Endothelial cell of umbilical vein (primary cell): ENCODE results near the gene NOXA1. TPM values are rescaled to one million over a fixed set of nuclear protein-coding genes. Genes with fewer than 3 reads are reported as not detected.

Experiments used
- BruUV-seq: library from RNA; stranded (reverse); fragments of 400-500 nt; replicated peaks from 2 replicates; lab custom pipeline; 2021; lab: Mats Ljungman, UMichigan
- CTCF ChIA-PET: fragments of 300-600, 350-600 bp; sonication (Branson Sonifier 250); formaldehyde crosslinking; loops from one replicate; lab custom pipeline; 2021; ENCODE audit warnings: antibody characterized with exemption, inconsistent platforms; lab: Charles Lee
- POLR2A ChIA-PET: fragments of 300-600, 350-600 bp; sonication (Branson Sonifier 250); formaldehyde crosslinking; loops from one replicate; lab custom pipeline; 2021; ENCODE audit warnings: antibody characterized with exemption, inconsistent platforms; lab: Charles Lee
- DNase-seq: peaks from one replicate; pipeline ENCODE4 v3.0.0-alpha.2; 2011; ENCODE audit warnings: low read depth, low spot score
- FAIRE-seq: peaks from 2 replicates; lab custom pipeline; 2011; peaks lifted over from hg19 to GRCh38; lab: Jason Lieb, UNC
- H2AFZ ChIP-seq: 2 replicates; pipeline ENCODE4 v1.6.0; 2012; ENCODE audit warnings: low read depth, low read length, control low read depth, inconsistent platforms
- H3K27ac ChIP-seq: 2 replicates; pipeline ENCODE4 v1.5.1; 2011; ENCODE audit warnings: low read depth, mild to moderate bottlenecking, control low read depth, low read length, moderate library complexity; ENCODE audit not compliant: insufficient read depth
- H3K27me3 ChIP-seq, 2 experiments: 2 replicates each; pipeline versions ENCODE4 v1.6.0 to v1.6.1; 2011; ENCODE audit warnings: low read length in 2 of 2, mixed read lengths in 1 of 2; ENCODE audit not compliant: control insufficient read depth in 2 of 2, insufficient read depth in 2 of 2
- H3K36me3 ChIP-seq, 2 experiments: 2 replicates in 1 of 2; 3 replicates in 1 of 2; pipeline ENCODE4 v1.5.1; 2011; ENCODE audit warnings: low read length in 2 of 2, mild to moderate bottlenecking in 1 of 2, moderate library complexity in 1 of 2; ENCODE audit not compliant: control insufficient read depth in 2 of 2, insufficient read depth in 2 of 2; ENCODE audit errors: extremely low read depth in 1 of 2
- H3K4me1 ChIP-seq: 3 replicates; pipeline ENCODE4 v1.5.1; 2011; ENCODE audit warnings: mild to moderate bottlenecking, low read length; ENCODE audit not compliant: control insufficient read depth, insufficient read depth; ENCODE audit errors: extremely low read depth
- H3K4me2 ChIP-seq: 2 replicates; pipeline ENCODE4 v1.6.1; 2011; ENCODE audit warnings: low read length, control low read depth, mixed read lengths; ENCODE audit not compliant: insufficient read depth
- H3K4me3 ChIP-seq, 3 experiments: fragments of 200-600 bp in 1 of 3; sonication (generic), shearing (Covaris generic) in 1 of 3; replicated peaks in 1 of 3; 2 replicates each; pipeline ENCODE4 v1.5.1; 2011 to 2016; ENCODE audit warnings: control low read depth in 3 of 3, low read length in 3 of 3, mild to moderate bottlenecking in 2 of 3, inconsistent platforms in 1 of 3, low read depth in 1 of 3, moderate library complexity in 1 of 3; ENCODE audit not compliant: insufficient read depth in 1 of 3
- H3K79me2 ChIP-seq: 2 replicates; pipeline ENCODE4 v1.6.0; 2012; ENCODE audit warnings: low read length, inconsistent platforms; ENCODE audit not compliant: control insufficient read depth, insufficient read depth
- H3K9ac ChIP-seq: replicated peaks from 2 replicates; pipeline ENCODE3; 2011; ENCODE audit warnings: low read length, control low read depth; ENCODE audit not compliant: insufficient read depth; ENCODE audit errors: extremely low read depth
- H3K9me1 ChIP-seq: replicated peaks from 3 replicates; pipeline ENCODE4 v1.6.0; 2011; ENCODE audit warnings: mild to moderate bottlenecking, low read length; ENCODE audit not compliant: control insufficient read depth, insufficient read depth; ENCODE audit errors: extremely low read depth
- H3K9me3 ChIP-seq: replicated peaks from 2 replicates; pipeline ENCODE4 v1.5.1; 2012; ENCODE audit warnings: low read length, inconsistent platforms; ENCODE audit not compliant: control insufficient read depth, insufficient read depth
- H4K20me1 ChIP-seq: replicated peaks from 2 replicates; pipeline ENCODE3; 2011; ENCODE audit warnings: mild to moderate bottlenecking, low read length; ENCODE audit not compliant: control insufficient read depth, insufficient read depth; ENCODE audit errors: extremely low read depth
- CTCF ChIP-seq, 2 donors: IDR thresholded peaks; 1 replicate in 1 of 2; 2 replicates in 1 of 2; pipeline ENCODE4 v1.5.1; 2011; ENCODE audit warnings: low read length in 2 of 2, mild to moderate bottlenecking in 2 of 2, moderate library complexity in 2 of 2, control low read depth in 1 of 2, inconsistent platforms in 1 of 2, low read depth in 1 of 2; ENCODE audit not compliant: insufficient read depth in 1 of 2; ENCODE audit errors: extremely low read depth in 1 of 2
- EZH2 ChIP-seq: IDR thresholded peaks from 2 replicates; pipeline ENCODE4 v1.6.1; 2012; ENCODE audit warnings: borderline replicate concordance, low read depth, mild to moderate bottlenecking, moderate library complexity, low read length, inconsistent platforms; ENCODE audit not compliant: severe bottlenecking
- FOS ChIP-seq: IDR thresholded peaks from 2 replicates; pipeline ENCODE4 v1.6.1; 2011; ENCODE audit warnings: mild to moderate bottlenecking, low read length, moderate library complexity, borderline replicate concordance; ENCODE audit not compliant: insufficient read depth
- GATA2 ChIP-seq: IDR thresholded peaks from 2 replicates; pipeline ENCODE4 v1.7.0; 2011; ENCODE audit warnings: low read depth, mild to moderate bottlenecking, moderate library complexity, mixed read lengths, low read length; ENCODE audit not compliant: insufficient read length, insufficient read depth
- JUN ChIP-seq: IDR thresholded peaks from 2 replicates; pipeline ENCODE4 v1.6.1; 2011; ENCODE audit warnings: borderline replicate concordance, low read depth; ENCODE audit not compliant: insufficient read length, insufficient read depth
- MAX ChIP-seq: IDR thresholded peaks from 2 replicates; pipeline ENCODE4 v1.6.1; 2011; ENCODE audit not compliant: insufficient read depth, insufficient read length
- MYC ChIP-seq: IDR thresholded peaks from one replicate; pipeline ENCODE4 v1.6.1; 2011; ENCODE audit warnings: mild to moderate bottlenecking, low read depth, low read length
- POLR2A ChIP-seq: IDR thresholded peaks from 2 replicates; pipeline ENCODE4 v1.6.1; 2012; ENCODE audit warnings: low read depth, mild to moderate bottlenecking, control low read depth, low read length
- POLR2AphosphoS5 ChIP-seq: IDR thresholded peaks from 2 replicates; pipeline ENCODE4 v1.6.1; 2012; ENCODE audit warnings: low read depth, mild to moderate bottlenecking, control low read depth, low read length, moderate library complexity; ENCODE audit not compliant: insufficient read depth
- dilution Hi-C: fragments of 300-500 bp; cut with MboI; formaldehyde crosslinking; loops from one replicate; pipeline ENCODE4 v1.15.0; 2019; ENCODE audit warnings: low sequenced_read_pairs; ENCODE audit not compliant: extremely low pct_ligation_motif_present
- intact Hi-C: fragments of 100-400 bp; cut with micrococcal nuclease; formaldehyde crosslinking; loops from one replicate; pipeline ENCODE4 v1.10.0; 2022
- polyA plus RNA-seq, 4 experiments: library from polyadenylated mRNA; depleted of rRNA in 3 of 4; stranded (reverse) in 3 of 4; unstranded in 1 of 4; fragments of >200 nt; gene quantifications; 2 replicates each; pipeline versions ENCODE4 v1.2.1 to v1.2.3, GENCODE V29; 2011 to 2012; ENCODE audit warnings: missing spikeins in 1 of 4
- total RNA-seq: library from RNA; stranded (reverse); gene quantifications from 2 replicates; pipeline ENCODE4 v1.2.3, GENCODE V29; 2021

The NOXA1 gene
- total and polyA plus RNA-seq, 2 donors (not counting 3 experiments of a cell fraction or from before 2014, with no cell fraction given) = 0.40 to 0.91 TPM

GRCh38 chr9:137403269-137403668, 19.9 kb upstream of the NOXA1 start:
- ChIA-PET CTCF (no interaction called here), POLR2A (no interaction called here)
- dilution Hi-C loops (no loop called here), intact Hi-C loops (no loop called here)
- H3K9me1 ChIP-seq = no peaks in the 10 kb centered on the region
- FAIRE-seq (no peak), DNase-seq (no peak)
- H3K36me3 ChIP-seq = no peaks in the 10 kb centered on the region
- no peak overlapping the region for H3K9ac ChIP-seq
- H4K20me1 ChIP-seq = no peaks in the 10 kb centered on the region
- H3K79me2 ChIP-seq = no peaks in the 10 kb centered on the region
- H3K27me3 ChIP-seq = no peaks in the 10 kb centered on the region
- TF ChIP-seq JUN (no peak), CTCF (IDR thresholded peaks at IDR 0.05; ENCODE audit: extremely low read depth in 1 of 2, insufficient read depth in 1 of 2, low read depth in 1 of 2, low read length in 2 of 2) (no peak), FOS (no peak), POLR2AphosphoS5 (no peak), GATA2 (no peak), POLR2A (no peak), MYC (no peak), MAX (no peak), EZH2 (no peak)
- H2AFZ ChIP-seq = no peak overlapping the region
- H3K4me3 ChIP-seq = no peak overlapping the region
- no peaks in the 10 kb centered on the region for H3K9me3 ChIP-seq
- no TSS peak for BruUV-seq
- H3K4me2 ChIP-seq = no peak overlapping the region
- peaks cover 9% of the 10 kb centered on the region for H3K4me1 ChIP-seq
- H3K27ac ChIP-seq = no peak overlapping the region
